T-cell (primary cell): ENCODE measurements around the gene ACTN2. TPM values are rescaled to one million over a fixed set of nuclear protein-coding genes. Genes with fewer than 3 reads are reported as not detected.

Source experiments
- ATAC-seq, 4 experiments: fragments of 200-7000 bp in 3 of 4; fragments of 150-1000 bp in 1 of 4; cut with Tn5 transposase; replicated peaks in 1 of 4; 1 replicate in 3 of 4; 2 replicates in 1 of 4; pipeline ENCODE4 v1.10.0; 2021; ENCODE audit warnings: moderate library complexity in 3 of 4, mild to moderate bottlenecking in 2 of 4, moderate number of reproducible peaks in 1 of 4
- CTCF ChIA-PET, 2 donors: fragments of 300-600 bp; sonication (Branson Sonifier 250); formaldehyde crosslinking; loops; one replicate each; lab custom pipeline; 2022; ENCODE audit warnings: antibody characterized with exemption in 2 of 2; lab: Charles Lee
- POLR2A ChIA-PET, 2 donors: fragments of 300-600 bp; sonication (Branson Sonifier 250); formaldehyde crosslinking; loops; one replicate each; lab custom pipeline; 2022; ENCODE audit warnings: antibody characterized with exemption in 2 of 2; lab: Charles Lee
- DNase-seq, 35 experiments: peaks; one replicate each; pipeline versions ENCODE4 v3.0.0 to v3.0.0-alpha.2; 2013 to 2023
- H3K27ac ChIP-seq: one replicate; pipeline ENCODE4 v1.5.1; 2013; ENCODE audit warnings: low read length
- H3K27me3 ChIP-seq, 2 experiments: replicated peaks in 1 of 2; 1 replicate in 1 of 2; 2 replicates in 1 of 2; pipeline versions ENCODE4 v1.6.1 to v1.7.0; 2013; ENCODE audit warnings: low read length in 1 of 2, mixed read lengths in 1 of 2; ENCODE audit not compliant: control insufficient read depth in 2 of 2, insufficient read depth in 2 of 2; ENCODE audit errors: extremely low read depth in 1 of 2
- H3K36me3 ChIP-seq, 2 donors: 1 replicate in 1 of 2; 2 replicates in 1 of 2; pipeline versions ENCODE4 v1.6.1 to v1.7.0; 2013; ENCODE audit warnings: low read length in 1 of 2; ENCODE audit not compliant: control insufficient read depth in 2 of 2, insufficient read depth in 1 of 2; ENCODE audit errors: extremely low read depth in 1 of 2
- H3K4me1 ChIP-seq, 2 experiments: 1 replicate in 1 of 2; 2 replicates in 1 of 2; pipeline versions ENCODE4 v1.6.1 to v1.7.0; 2013; ENCODE audit warnings: low read length in 2 of 2, mixed read lengths in 1 of 2; ENCODE audit not compliant: insufficient read depth in 2 of 2, control insufficient read depth in 1 of 2; ENCODE audit errors: extremely low read depth in 1 of 2
- H3K4me3 ChIP-seq, 2 donors: 1 replicate in 1 of 2; 2 replicates in 1 of 2; pipeline versions ENCODE4 v1.5.1 to v1.7.0; 2013; ENCODE audit warnings: mild to moderate bottlenecking in 2 of 2, low read length in 1 of 2, moderate library complexity in 1 of 2; ENCODE audit not compliant: control insufficient read depth in 1 of 2; ENCODE audit errors: extremely low read depth in 1 of 2
- H3K9me3 ChIP-seq: 2 replicates; pipeline ENCODE4 v1.7.0; 2013
- H3K27ac Mint-ChIP-seq, 2 donors: one replicate each; pipeline ENCODE4 v1.8.0; 2020 to 2021; ENCODE audit warnings: mild to moderate bottlenecking in 2 of 2, mixed read lengths in 2 of 2
- H3K27me3 Mint-ChIP-seq, 2 donors: one replicate each; pipeline ENCODE4 v1.8.0; 2021 to 2022; ENCODE audit warnings: mixed read lengths in 2 of 2
- H3K36me3 Mint-ChIP-seq: one replicate; pipeline ENCODE4 v1.8.0; 2021; ENCODE audit warnings: mixed read lengths
- H3K4me1 Mint-ChIP-seq, 3 donors: one replicate each; pipeline ENCODE4 v1.8.0; 2020 to 2022; ENCODE audit warnings: mixed read lengths in 3 of 3, mild to moderate bottlenecking in 1 of 3
- H3K4me3 Mint-ChIP-seq, 3 donors: one replicate each; pipeline ENCODE4 v1.8.0; 2020 to 2022; ENCODE audit warnings: mild to moderate bottlenecking in 3 of 3, mixed read lengths in 3 of 3, moderate library complexity in 3 of 3
- H3K9me3 Mint-ChIP-seq, 3 donors: one replicate each; pipeline ENCODE4 v1.8.0; 2020 to 2022; ENCODE audit warnings: mixed read lengths in 3 of 3
- WGBS: methylation state at CpG from one replicate; pipeline ENCODE4 v1.1.5; 2013; ENCODE audit warnings: missing lambda C conversion rate; ENCODE audit not compliant: insufficient coverage; 5-methylcytosine and 5-hydroxymethylcytosine counted together
- total RNA-seq, 35 experiments: library from RNA in 6 of 35; stranded (reverse) in 6 of 35; fragments of 120-200 nt in 1 of 35; gene quantifications; one replicate each; pipeline versions ENCODE4 v1.2.1 to v1.2.4 and lab custom pipeline; 2013 to 2026

ACTN2 gene
- total RNA-seq = under 1 TPM in 1 of 5 donors, not detected in 4; 0.26 TPM
- total RNA-seq (2013) = 0.87 TPM
- 0 to 2.9 (median 0.28) reads per million in 29 experiments for total RNA-seq (lab: John Stamatoyannopoulos, UW)

DNA sequence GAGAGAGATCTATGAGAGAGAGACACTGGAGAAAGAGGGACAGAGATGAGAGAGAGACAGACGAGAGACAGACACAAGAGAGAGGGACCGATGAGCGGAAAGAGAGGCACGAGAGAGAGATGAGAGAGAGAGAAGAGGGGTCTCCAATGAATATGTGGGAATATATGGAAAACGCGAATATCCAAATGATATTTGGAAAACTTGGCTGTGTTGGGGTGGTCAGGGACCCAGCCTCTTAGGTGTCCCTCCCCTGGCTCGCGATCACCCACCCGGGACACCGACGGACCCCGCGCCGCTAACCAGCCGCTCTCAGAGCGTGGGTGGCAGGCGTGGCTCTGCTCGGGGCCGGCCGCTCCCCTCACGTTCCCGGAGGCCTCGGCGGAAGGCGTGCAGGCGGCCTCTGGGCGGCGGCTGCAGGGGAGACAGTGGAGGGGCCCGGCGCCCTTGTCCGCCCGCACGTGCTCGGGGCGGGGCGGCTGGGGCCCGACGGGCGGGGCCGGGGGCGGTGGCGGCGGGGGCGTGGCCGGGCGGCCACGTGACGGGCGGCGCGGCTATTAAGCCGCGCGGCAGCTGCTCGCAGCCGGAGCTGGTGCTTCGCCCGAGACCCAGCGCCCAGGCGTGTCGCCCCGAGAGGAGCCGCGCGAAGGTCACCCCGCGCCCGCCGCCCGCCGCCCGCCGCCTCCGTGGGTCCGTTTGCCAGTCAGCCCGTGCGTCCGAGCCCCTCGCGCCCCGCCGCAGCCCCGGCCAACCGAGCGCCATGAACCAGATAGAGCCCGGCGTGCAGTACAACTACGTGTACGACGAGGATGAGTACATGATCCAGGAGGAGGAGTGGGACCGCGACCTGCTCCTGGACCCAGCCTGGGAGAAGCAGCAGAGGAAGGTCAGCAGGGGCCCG, at the start of gene ACTN2:
Gene ACTN2 (plus strand): TSS at position 583 of the 898 bp plus-strand sequence. CDS start 175 bp downstream, at position 758.
- DNase-seq (peak in 34 of 35 experiments; percentile 0 to 61 (median 24)), ATAC-seq (peak; percentile 79 to 89 (median 84))
- Histone ChIP-seq H3K27ac (no peak within 1 kb of the TSS), H3K9me3 (no peaks in the 10 kb centered on the region), H3K36me3 (no peaks in the 10 kb centered on the region), H3K27me3 (peaks cover 18 to 32% of the 10 kb centered on the region in 2 experiments), H3K4me3 (peak within 1 kb of the TSS; percentile 26 to 67), H3K4me1 (peaks cover 12 to 15% of the 10 kb centered on the region in 2 experiments)
- Mint-ChIP-seq H3K36me3 (no peaks in the 10 kb centered on the region), H3K27me3 (peaks cover 44 to 46% of the 10 kb centered on the region in 2 donors), H3K4me1 (peaks cover 12 to 26% (median 26%) of the 10 kb centered on the region in 3 donors), H3K9me3 (peaks cover 0 to 6% (median 0%) of the 10 kb centered on the region in 3 donors), H3K27ac (peak within 1 kb of the TSS in 1 of 2 donors; percentile 61), H3K4me3 (peak within 1 kb of the TSS; percentile 57 to 78 (median 63))
- WGBS = 8% methylated on average over 93 of the region's 93 CpGs
- ChIA-PET CTCF (interaction anchor here in 1 of 2 donors (0.6 kb wide), 1 partner anchor 448 kb away, joined by 9 read pairs; no protein-coding TSS in a partner anchor), POLR2A (no interaction called here)

DNA sequence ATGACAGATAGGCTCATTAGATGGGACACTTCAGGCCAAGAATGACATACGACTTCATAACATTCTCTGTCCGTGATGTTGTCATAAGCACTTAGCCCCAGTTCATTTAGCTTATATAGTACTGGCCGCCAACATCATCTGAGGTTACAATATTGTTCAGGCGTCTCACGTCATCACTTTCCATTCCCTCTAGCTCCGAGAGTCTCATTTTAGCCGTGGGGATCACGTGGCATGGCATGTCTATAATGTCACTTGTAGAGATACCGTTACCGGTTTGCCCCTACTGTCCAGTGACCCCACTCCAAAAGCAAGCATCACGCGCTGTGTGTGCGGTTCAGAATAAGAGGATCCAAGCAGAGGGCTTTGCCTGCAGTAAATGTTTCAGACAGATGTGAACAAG, 47.4 kb upstream of the ACTN2 start:
- CTCF ChIA-PET = no interaction called here
- POLR2A ChIA-PET = no interaction called here

DNA sequence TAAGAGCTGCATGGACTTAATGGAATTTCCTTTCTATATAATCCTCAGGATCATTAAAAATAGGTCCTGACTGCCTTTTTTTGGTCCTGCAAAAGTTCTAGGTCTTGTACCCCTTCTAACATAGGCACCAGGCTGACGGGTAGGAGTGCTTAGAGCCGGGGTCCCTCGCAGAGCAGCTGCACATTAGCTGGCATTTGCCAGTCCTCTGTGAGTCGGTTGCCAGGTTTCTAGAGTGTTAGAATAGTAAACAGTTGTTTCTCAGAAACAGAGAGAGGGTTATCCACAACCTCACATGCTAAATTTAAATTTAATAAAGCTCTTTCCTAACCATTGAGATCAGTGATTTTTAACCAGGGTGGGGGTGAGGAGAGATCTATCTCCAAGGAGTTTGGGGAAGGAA, 46.6 kb upstream of the ACTN2 start:
- H3K36me3 ChIP-seq = no peaks in the 10 kb centered on the region
- H3K9me3 ChIP-seq = no peaks in the 10 kb centered on the region
- no peak overlapping the region for H3K27ac ChIP-seq
- Mint-ChIP-seq H3K4me1 (no peaks in the 10 kb centered on the region), H3K27me3 (peaks cover 15 to 19% of the 10 kb centered on the region in 2 donors), H3K36me3 (no peaks in the 10 kb centered on the region), H3K4me3 (no peak overlapping the region), H3K27ac (no peak overlapping the region), H3K9me3 (no peaks in the 10 kb centered on the region)
- peaks cover 0 to 5% of the 10 kb centered on the region in 2 experiments for H3K27me3 ChIP-seq
- ChIA-PET POLR2A (no interaction called here), CTCF (no interaction called here)
- no CpG with 5 or more reads among the region's 4 CpGs for WGBS
- H3K4me1 ChIP-seq = no peaks in the 10 kb centered on the region
- DNase-seq (no peak), ATAC-seq (no peak)
- H3K4me3 ChIP-seq = no peak overlapping the region

More for the DNA sequence above, 47.4 kb upstream of the ACTN2 start:
- Mint-ChIP-seq H3K4me3 (no peak overlapping the region), H3K27me3 (peaks cover 19 to 23% of the 10 kb centered on the region in 2 donors), H3K9me3 (no peaks in the 10 kb centered on the region), H3K27ac (no peak overlapping the region), H3K36me3 (no peaks in the 10 kb centered on the region), H3K4me1 (no peaks in the 10 kb centered on the region)
- DNase-seq (no peak), ATAC-seq (no peak)
- Histone ChIP-seq H3K36me3 (no peaks in the 10 kb centered on the region), H3K27me3 (peaks cover 0 to 5% of the 10 kb centered on the region in 2 experiments), H3K4me3 (no peak overlapping the region), H3K4me1 (no peaks in the 10 kb centered on the region), H3K9me3 (no peaks in the 10 kb centered on the region), H3K27ac (no peak overlapping the region)
- WGBS = 87% methylated on average over 11 of the region's 13 CpGs

DNA sequence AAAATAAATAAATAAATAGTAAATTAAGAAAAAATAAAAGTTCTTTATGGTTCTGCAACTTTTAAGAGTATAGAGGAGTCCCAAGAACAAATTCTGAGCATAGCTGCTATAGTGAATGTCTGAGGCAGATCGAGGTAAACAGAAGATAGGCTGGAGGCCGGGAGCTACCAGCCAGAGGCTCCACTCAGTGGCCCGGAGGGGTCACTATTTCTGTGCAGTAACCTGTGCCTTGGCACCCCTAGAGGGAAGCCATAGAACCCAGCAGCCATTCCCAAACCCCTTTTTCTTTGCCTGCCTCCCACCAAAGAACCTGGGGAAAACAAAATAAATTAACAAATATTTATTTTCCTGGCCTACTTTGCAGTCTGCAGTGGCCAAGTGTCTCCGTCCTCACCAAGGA, 43.5 kb upstream of the ACTN2 start:
- CTCF ChIA-PET = no interaction called here
- Mint-ChIP-seq H3K36me3 (no peaks in the 10 kb centered on the region), H3K4me1 (no peaks in the 10 kb centered on the region), H3K4me3 (no peak overlapping the region), H3K27ac (no peak overlapping the region), H3K9me3 (no peaks in the 10 kb centered on the region), H3K27me3 (peaks cover 3 to 6% of the 10 kb centered on the region in 2 donors)
- 94% methylated on average over 2 of the region's 4 CpGs for WGBS
- no peaks in the 10 kb centered on the region for H3K36me3 ChIP-seq
- no peaks in the 10 kb centered on the region for H3K27me3 ChIP-seq
- POLR2A ChIA-PET = no interaction called here
- no peaks in the 10 kb centered on the region for H3K9me3 ChIP-seq
- no peak overlapping the region for H3K4me3 ChIP-seq
- H3K4me1 ChIP-seq = no peaks in the 10 kb centered on the region
- H3K27ac ChIP-seq = no peak overlapping the region
- DNase-seq (no peak), ATAC-seq (no peak)

DNA sequence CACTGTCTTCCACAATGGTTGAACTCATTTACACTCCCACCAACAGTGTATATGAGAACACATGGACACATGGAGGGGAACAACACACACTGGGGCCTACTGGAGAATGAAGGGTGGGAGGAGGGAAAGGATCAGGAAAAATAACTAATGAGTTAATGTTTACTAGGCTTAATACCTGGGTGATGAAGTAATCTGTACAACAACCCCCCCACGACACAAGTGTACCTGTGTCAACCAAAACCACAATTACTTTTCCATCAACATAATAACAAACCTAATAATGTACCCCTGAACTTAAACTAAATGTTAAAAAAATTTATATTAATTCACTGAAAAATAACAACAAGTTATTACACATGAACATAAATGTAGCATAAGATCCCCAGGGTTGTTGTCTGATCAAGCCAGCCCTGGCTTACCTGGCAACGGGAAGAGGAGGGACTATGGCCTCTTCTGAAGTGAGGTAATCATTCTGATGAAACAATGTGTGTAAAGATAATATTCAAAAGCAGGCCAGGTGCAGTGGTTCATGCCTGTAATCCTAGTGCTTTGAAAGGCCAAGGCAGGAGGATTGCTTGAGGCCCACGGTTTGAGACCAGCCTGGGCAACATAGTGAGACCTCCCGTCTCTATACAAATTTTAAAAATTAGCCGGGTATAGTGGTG, 41.2 kb upstream of the ACTN2 start:
- H3K4me1 ChIP-seq = no peaks in the 10 kb centered on the region
- H3K36me3 ChIP-seq = no peaks in the 10 kb centered on the region
- H3K4me3 ChIP-seq = no peak overlapping the region
- no peaks in the 10 kb centered on the region for H3K27me3 ChIP-seq
- no peaks in the 10 kb centered on the region for H3K9me3 Mint-ChIP-seq
- no peaks in the 10 kb centered on the region for H3K4me1 Mint-ChIP-seq
- no peak for ATAC-seq
- WGBS = 100% methylated on average over 3 of the region's 5 CpGs
- no peaks in the 10 kb centered on the region for H3K9me3 ChIP-seq
- H3K4me3 Mint-ChIP-seq = no peak overlapping the region
- ChIA-PET CTCF (no interaction called here), POLR2A (interaction anchor here in 1 of 2 donors (0.6 kb wide), 1 partner anchor 32 kb away, joined by 3 read pairs; no protein-coding TSS in a partner anchor)
- H3K27ac Mint-ChIP-seq = no peak overlapping the region
- no peak for DNase-seq
- no peaks in the 10 kb centered on the region for H3K36me3 Mint-ChIP-seq
- H3K27ac ChIP-seq = no peak overlapping the region
- peaks cover 0 to 2% of the 10 kb centered on the region in 2 donors for H3K27me3 Mint-ChIP-seq

DNA sequence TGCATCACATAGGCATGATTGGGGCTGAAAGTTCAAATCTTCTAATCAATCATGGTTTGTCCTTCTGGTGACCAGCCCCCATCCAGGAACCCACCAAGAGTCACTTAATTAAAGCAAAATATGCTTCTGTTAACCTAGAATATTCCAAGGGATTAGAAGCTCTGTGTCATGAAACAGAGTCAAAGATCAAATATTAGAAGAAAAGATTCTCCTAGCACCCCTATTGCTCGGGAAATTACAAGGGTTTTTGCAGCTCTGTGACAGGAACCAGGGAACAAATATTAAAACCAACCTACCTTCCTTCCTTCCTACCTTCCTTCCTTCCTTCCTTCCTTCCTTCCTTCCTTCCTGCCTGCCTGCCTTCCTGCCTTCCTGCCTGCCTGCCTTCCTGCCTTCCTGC, 31.8 kb upstream of the ACTN2 start:
- peaks cover 0 to 6% (median 0%) of the 10 kb centered on the region in 3 donors for H3K4me1 Mint-ChIP-seq
- H3K27me3 Mint-ChIP-seq = peaks cover 17 to 21% of the 10 kb centered on the region in 2 donors
- no peaks in the 10 kb centered on the region for H3K36me3 Mint-ChIP-seq
- H3K9me3 Mint-ChIP-seq = no peaks in the 10 kb centered on the region
- Histone ChIP-seq H3K4me1 (no peaks in the 10 kb centered on the region), H3K27ac (no peak overlapping the region), H3K4me3 (no peak overlapping the region), H3K9me3 (no peaks in the 10 kb centered on the region), H3K36me3 (no peaks in the 10 kb centered on the region), H3K27me3 (peaks cover 0 to 26% of the 10 kb centered on the region in 2 experiments)
- H3K4me3 Mint-ChIP-seq = no peak overlapping the region
- no peak for DNase-seq
- no CpG with 5 or more reads among the region's 1 CpG for WGBS
- no peak overlapping the region for H3K27ac Mint-ChIP-seq
- ATAC-seq = no peak
- ChIA-PET POLR2A (interaction anchor here in 1 of 2 donors (0.7 kb wide), 1 partner anchor 641 kb away, joined by 4 read pairs; no protein-coding TSS in a partner anchor), CTCF (no interaction called here)
